ENCODE results near the gene SERPINB10.

DNA sequence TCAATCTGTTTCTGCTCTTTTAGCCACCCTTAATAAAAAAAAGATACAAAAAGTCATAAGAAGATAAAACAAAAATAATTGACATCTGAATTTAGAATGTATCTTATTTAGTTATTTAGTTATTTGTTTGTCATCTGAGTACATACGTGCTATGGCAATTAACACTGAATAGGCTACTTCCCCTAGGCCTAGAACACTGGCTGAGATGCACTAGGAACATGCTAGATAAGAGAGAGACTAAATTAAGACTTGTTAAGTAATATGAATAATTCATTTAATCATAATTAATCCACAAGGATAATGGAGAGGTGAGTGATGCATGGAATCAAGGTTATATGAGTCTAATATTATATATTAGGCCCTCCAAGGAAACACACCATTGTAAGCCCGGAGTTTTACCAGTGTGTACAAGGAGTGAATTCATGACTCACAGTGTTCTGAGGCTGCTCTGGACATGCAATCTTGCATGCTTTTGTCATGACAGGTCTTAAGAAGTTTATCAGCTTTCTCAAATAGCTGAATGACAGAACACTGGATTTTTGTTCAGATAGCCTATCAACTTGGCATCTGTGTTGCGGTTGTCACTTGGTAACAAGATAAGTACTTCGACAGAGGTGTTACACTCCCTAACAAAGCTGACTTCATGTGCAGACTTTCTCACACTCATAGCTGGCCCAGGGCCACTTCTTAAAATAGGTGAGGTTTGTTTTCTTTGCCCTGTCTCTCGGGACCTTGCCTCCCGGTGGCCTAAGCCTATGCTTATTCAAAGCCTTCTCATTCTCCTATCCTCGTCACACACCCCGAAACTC lies 25.2 kb upstream of the SERPINB10 start:
- TF ChIP-seq, protein P1, sequence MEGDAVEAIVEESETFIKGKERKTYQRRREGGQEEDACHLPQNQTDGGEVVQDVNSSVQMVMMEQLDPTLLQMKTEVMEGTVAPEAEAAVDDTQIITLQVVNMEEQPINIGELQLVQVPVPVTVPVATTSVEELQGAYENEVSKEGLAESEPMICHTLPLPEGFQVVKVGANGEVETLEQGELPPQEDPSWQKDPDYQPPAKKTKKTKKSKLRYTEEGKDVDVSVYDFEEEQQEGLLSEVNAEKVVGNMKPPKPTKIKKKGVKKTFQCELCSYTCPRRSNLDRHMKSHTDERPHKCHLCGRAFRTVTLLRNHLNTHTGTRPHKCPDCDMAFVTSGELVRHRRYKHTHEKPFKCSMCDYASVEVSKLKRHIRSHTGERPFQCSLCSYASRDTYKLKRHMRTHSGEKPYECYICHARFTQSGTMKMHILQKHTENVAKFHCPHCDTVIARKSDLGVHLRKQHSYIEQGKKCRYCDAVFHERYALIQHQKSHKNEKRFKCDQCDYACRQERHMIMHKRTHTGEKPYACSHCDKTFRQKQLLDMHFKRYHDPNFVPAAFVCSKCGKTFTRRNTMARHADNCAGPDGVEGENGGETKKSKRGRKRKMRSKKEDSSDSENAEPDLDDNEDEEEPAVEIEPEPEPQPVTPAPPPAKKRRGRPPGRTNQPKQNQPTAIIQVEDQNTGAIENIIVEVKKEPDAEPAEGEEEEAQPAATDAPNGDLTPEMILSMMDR (IDR thresholded peaks at IDR 0.05) = no peak
- TF ChIP-seq EP300 (IDR thresholded peaks at IDR 0.05) (no peak), POLR2A (IDR thresholded peaks at IDR 0.05) (no peak)
